Spleen (tissue), 13 donors: ENCODE results near the gene OR7C1. TPM values are rescaled to one million over a fixed set of nuclear protein-coding genes. Genes with fewer than 3 reads are reported as not detected.

Experiments used
- DNase-seq: peaks from one replicate; pipeline ENCODE4 v3.0.0-alpha.2; 2020
- H3K27ac ChIP-seq, 8 donors: fragments of 200-600 bp; sonication (generic) in 7 of 8; 1 replicate in 4 of 8; 2 replicates in 4 of 8; pipeline versions ENCODE4 v1.5.0 to v1.8.0; 2016 to 2021; ENCODE audit warnings: inconsistent platforms in 4 of 8, mild to moderate bottlenecking in 4 of 8, moderate library complexity in 1 of 8
- H3K27me3 ChIP-seq, 7 donors: fragments of 200-600 bp; sonication (generic) in 6 of 7; replicated peaks in 1 of 7; 1 replicate in 4 of 7; 2 replicates in 3 of 7; pipeline versions ENCODE4 v1.5.0 to v1.8.0; 2016 to 2021; ENCODE audit warnings: inconsistent platforms in 3 of 7, mild to moderate bottlenecking in 1 of 7
- H3K36me3 ChIP-seq, 6 donors: fragments of 200-600 bp; sonication (generic) in 5 of 6; 1 replicate in 4 of 6; 2 replicates in 2 of 6; pipeline versions ENCODE4 v1.5.0 to v1.8.0; 2016 to 2021; ENCODE audit warnings: inconsistent platforms in 2 of 6
- H3K4me1 ChIP-seq, 6 donors: fragments of 200-600 bp; sonication (generic) in 5 of 6; 1 replicate in 3 of 6; 2 replicates in 3 of 6; pipeline versions ENCODE4 v1.5.0 to v1.8.0; 2016 to 2021; ENCODE audit warnings: inconsistent platforms in 3 of 6
- H3K4me3 ChIP-seq, 8 donors: fragments of 200-600 bp; sonication (generic) in 7 of 8; 1 replicate in 4 of 8; 2 replicates in 4 of 8; pipeline versions ENCODE4 v1.5.0 to v1.8.0; 2016 to 2021; ENCODE audit warnings: inconsistent platforms in 4 of 8, mild to moderate bottlenecking in 4 of 8, moderate library complexity in 2 of 8
- H3K9me3 ChIP-seq, 8 donors: fragments of 200-600 bp; sonication (generic) in 7 of 8; 1 replicate in 4 of 8; 2 replicates in 4 of 8; pipeline versions ENCODE4 v1.5.0 to v1.8.0; 2016 to 2021; ENCODE audit warnings: inconsistent platforms in 4 of 8
- CTCF ChIP-seq, 11 experiments: fragments of 200-600 bp in 7 of 11; fragments of 450-650 bp in 4 of 11; sonication (generic) in 4 of 11; IDR thresholded peaks in 8 of 11; conservative IDR thresholded peaks in 3 of 11; 1 replicate in 7 of 11; 2 replicates in 4 of 11; pipeline versions ENCODE4 v1.4.0 to v1.8.0; 2016 to 2021; ENCODE audit warnings: antibody characterized with exemption in 11 of 11, inconsistent platforms in 4 of 11, mild to moderate bottlenecking in 1 of 11
- POLR2A ChIP-seq, 3 donors: fragments of 450-650 bp; IDR thresholded peaks; one replicate each; pipeline ENCODE4 v1.5.1; 2017; ENCODE audit warnings: antibody characterized with exemption in 3 of 3, mild to moderate bottlenecking in 1 of 3
- POLR2AphosphoS5 ChIP-seq, 3 donors: sonication (generic); formaldehyde crosslinking; IDR thresholded peaks; one replicate each; pipeline ENCODE4 v1.5.1; 2017; ENCODE audit warnings: antibody characterized with exemption in 3 of 3
- WGBS, 5 donors: extraction: QIAGEN DNeasy Blood & Tissue Kit in 3 of 5; methylation state at CpG; one replicate each; pipeline versions ENCODE4 v1.1.5 to v1.1.7; 2013 to 2018; 5-methylcytosine and 5-hydroxymethylcytosine counted together
- intact Hi-C: fragments of 100-400 bp; cut with DNase I; formaldehyde crosslinking; loops from one replicate; pipeline ENCODE4 v1.15.0; 2023; ENCODE audit warnings: low total_unique reads
- long read RNA-seq, 2 donors: transcript quantifications; one replicate each; lab custom pipeline, GENCODE V29; 2026
- polyA plus RNA-seq, 3 donors: library from polyadenylated mRNA; stranded (reverse); fragments of 200-250 nt; gene quantifications; one replicate each; pipeline ENCODE4 v1.2.1, GENCODE V29; 2013
- total RNA-seq, 7 donors: library from RNA; depleted of rRNA in 3 of 7; stranded (reverse); fragments of >200 nt in 3 of 7; fragmentation: NEBNext Ultra II Directional in 4 of 7; extraction: Animal tissue kit (Norgen Biotek cat#: 25700) in 4 of 7; gene quantifications; one replicate each; pipeline versions ENCODE4 v1.1.0 to v1.2.1, GENCODE V29; 2016 to 2021
- donor health status: healthy with polysubstance abuse.
- donor health status: DM: no; HTN: no; CAD: no; lungs with moderate emphysema.
- donor health status: DM: no; HTN: no; CAD: no.
- donor health status: Bipolar disorder and iron deficiency.
- donor health status: healthy.
- donor health status: DM: no; HTN: no; CAD: no.
- donor health status: DM: yes; HTN: yes; CAD: no.

OR7C1 gene
- total RNA-seq (not detected), polyA plus RNA-seq (under 1 TPM in 2 of 3 donors, not detected in 1; under 0.01 to 0.02 TPM)
- long read RNA-seq, donor 1: 0 reads
- long read RNA-seq, donor 2: 0 reads

GRCh38 chr19:14835011-14835410, at the start of gene OR7C1, which contains the start of gene OR7A5:
OR7C1 (minus strand) TSS chr19:14835185; CDS start chr19:14800136, 35,049 bp downstream.
OR7A5 (minus strand) TSS chr19:14835185; CDS start chr19:14828241, 6,944 bp downstream.
- no peak for DNase-seq
- intact Hi-C loops: no loop called here

GRCh38 chr19:14871619-14872230, 36.7 kb upstream of the OR7C1 start:
- no peak for DNase-seq
- 63 to 73% (median 72%) methylated on average over 4 of the region's 4 CpGs for WGBS, 5 donors
- TF ChIP-seq CTCF (IDR thresholded peaks at IDR 0.05 in 8 of 11, conservative IDR thresholded peaks at IDR 0.05 in 3 of 11) (peak in 9 of 11 experiments; percentile 27 to 63 (median 55)), POLR2A (IDR thresholded peaks at IDR 0.05) (no peak)
- no peaks in the 10 kb centered on the region for H3K4me1 ChIP-seq
- H3K36me3 ChIP-seq: no peaks in the 10 kb centered on the region
- H3K27me3 ChIP-seq: peaks cover 0 to 26% (median 0%) of the 10 kb centered on the region in 7 donors
- H3K27ac ChIP-seq: no peak overlapping the region
- intact Hi-C loops: loop anchor here (10.0 kb wide), 1 partner anchor 273 kb away; no protein-coding TSS in a partner anchor
- H3K9me3 ChIP-seq: no peaks in the 10 kb centered on the region
- H3K4me3 ChIP-seq: no peak overlapping the region

More at GRCh38 chr19:14835011-14835410, at the start of gene OR7C1, which contains the start of gene OR7A5:
- Histone ChIP-seq H3K9me3 (no peaks in the 10 kb centered on the region), H3K27ac (no peak within 1 kb of the TSS), H3K4me3 (no peak within 1 kb of the TSS), H3K36me3 (no peaks in the 10 kb centered on the region), H3K4me1 (no peaks in the 10 kb centered on the region), H3K27me3 (no peaks in the 10 kb centered on the region)
- TF ChIP-seq POLR2AphosphoS5 (IDR thresholded peaks at IDR 0.05) (no peak), POLR2A (IDR thresholded peaks at IDR 0.05) (no peak)
- 42 to 72% (median 56%) methylated on average over 1 of the region's 1 CpG for WGBS, 5 donors

- intact Hi-C loops: no loop called here
- 69 to 89% (median 84%) methylated on average over 5 of the region's 5 CpGs for WGBS, 5 donors
- H3K27me3 ChIP-seq: peaks cover 0 to 45% (median 0%) of the 10 kb centered on the region in 7 donors
Measured at GRCh38 chr19:14868497-14868896, 33.5 kb upstream of the OR7C1 start.

GRCh38 chr19:14848822-14849221, 13.8 kb upstream of the OR7C1 start, which contains the start of gene OR7A10:
OR7A10 (minus strand) TSS chr19:14848922; CDS start chr19:14841877, 7,045 bp downstream.
- H3K27me3 ChIP-seq: peaks cover 0 to 34% (median 0%) of the 10 kb centered on the region in 7 donors
- no peak within 1 kb of the TSS for H3K27ac ChIP-seq
- no peak within 1 kb of the TSS for H3K4me3 ChIP-seq
- no peak for DNase-seq
- no peak for TF ChIP-seq POLR2AphosphoS5 (IDR thresholded peaks at IDR 0.05)
- no peak for TF ChIP-seq CTCF (IDR thresholded peaks at IDR 0.05 in 8 of 11, conservative IDR thresholded peaks at IDR 0.05 in 3 of 11)
- no peak for TF ChIP-seq POLR2A (IDR thresholded peaks at IDR 0.05)
- intact Hi-C loops: no loop called here
- H3K36me3 ChIP-seq: no peaks in the 10 kb centered on the region
- H3K4me1 ChIP-seq: no peaks in the 10 kb centered on the region
- H3K9me3 ChIP-seq: no peaks in the 10 kb centered on the region
- 84 to 89% (median 85%) methylated on average over 5 of the region's 5 CpGs for WGBS, 5 donors

More at GRCh38 chr19:14868497-14868896, 33.5 kb upstream of the OR7C1 start:
- Histone ChIP-seq H3K4me1 (no peaks in the 10 kb centered on the region), H3K27ac (no peak overlapping the region), H3K9me3 (no peaks in the 10 kb centered on the region), H3K4me3 (no peak overlapping the region), H3K36me3 (no peaks in the 10 kb centered on the region)
- DNase-seq: no peak
- TF ChIP-seq CTCF (IDR thresholded peaks at IDR 0.05 in 8 of 11, conservative IDR thresholded peaks at IDR 0.05 in 3 of 11): no peak
- TF ChIP-seq POLR2AphosphoS5 (IDR thresholded peaks at IDR 0.05): no peak
- TF ChIP-seq POLR2A (IDR thresholded peaks at IDR 0.05): no peak
